CD4-positive, alpha-beta T cell treated with Interleukin-2 at 100 ng/mL for 4 hours (primary cell): ENCODE data around the gene BPIFB3.
"Not testable (repeated sequence)": the region's sequence is repeated elsewhere in the genome, so short reads cannot be mapped to it uniquely, and the experiment has no call there.

Experiments used
- DNase-seq: peaks from one replicate; pipeline ENCODE4 v3.0.0-alpha.2; 2020; ENCODE audit warnings: low spot score

The BPIFB3 gene

DNA sequence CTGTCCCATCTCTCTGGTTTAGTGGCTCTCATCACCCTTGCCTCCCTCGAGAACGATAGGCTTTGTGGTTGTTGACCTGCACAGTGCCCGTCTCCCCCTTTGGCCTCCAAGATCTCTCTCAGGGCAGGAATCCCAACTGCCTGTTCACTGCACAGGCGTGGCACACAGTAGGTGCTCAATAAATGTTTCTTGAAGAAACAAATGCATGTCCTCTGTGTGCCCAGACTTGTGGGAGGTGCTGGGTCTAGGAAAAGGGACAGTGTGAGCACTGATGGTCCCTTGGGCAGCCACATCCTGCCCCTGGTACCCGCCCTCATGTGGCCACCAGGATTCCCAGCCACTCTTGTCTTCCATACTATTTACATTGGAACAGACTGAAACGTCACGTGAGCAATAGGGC lies 24.8 kb upstream of the BPIFB3 start:
- DNase-seq = no peak

DNA sequence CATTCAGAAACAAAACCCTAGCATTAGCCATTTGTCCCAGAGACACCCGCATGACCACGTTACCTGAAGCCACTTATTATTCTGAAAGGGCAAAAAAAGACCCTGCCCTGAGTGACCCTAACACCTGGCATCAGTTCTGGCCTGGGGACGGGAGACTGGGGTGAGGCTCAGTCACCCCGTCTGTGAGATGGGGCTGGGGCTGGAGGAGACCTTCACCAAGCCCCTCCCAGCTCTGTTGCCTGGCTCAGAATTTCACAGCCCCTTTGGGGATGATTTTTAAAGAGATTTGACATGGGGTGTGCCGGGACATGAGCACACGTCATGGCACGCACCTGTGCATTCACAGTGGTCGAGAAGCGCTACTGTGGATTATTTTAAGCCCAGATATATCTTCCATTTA lies 23.6 kb upstream of the BPIFB3 start:
- DNase-seq = no peak

DNA sequence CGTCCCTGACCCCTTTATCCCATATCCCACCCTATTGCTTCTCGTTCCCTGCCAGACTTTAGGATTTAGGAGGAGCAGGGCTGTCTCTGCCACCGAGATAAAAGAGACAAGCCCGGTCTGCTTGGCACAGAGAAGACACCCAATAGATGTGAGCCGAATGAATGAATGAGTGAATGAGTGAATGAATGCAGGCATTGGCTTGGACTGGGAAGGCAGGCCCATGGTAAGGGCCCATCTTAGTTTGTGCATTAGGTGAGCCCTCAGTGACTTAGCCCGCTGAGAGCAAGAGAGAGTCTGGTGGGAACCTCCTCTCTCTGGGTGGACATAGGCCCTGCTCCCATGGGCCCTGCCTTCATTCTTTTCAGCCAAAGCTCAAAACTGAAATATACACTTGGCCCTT lies 23.1 kb upstream of the BPIFB3 start:
- no peak for DNase-seq

- no peak for DNase-seq
Measured at GRCh38 chr20:33031531-33031930, 22.2 kb upstream of the BPIFB3 start, which contains the start of gene BPIFB6. TSS of gene BPIFB6 (plus strand) at chr20:33031648. CDS start at chr20:33031648, 0 bp downstream.

GRCh38 chr20:33032555-33032954 lies 21.1 kb upstream of the BPIFB3 start:
- DNase-seq = no peak

DNA sequence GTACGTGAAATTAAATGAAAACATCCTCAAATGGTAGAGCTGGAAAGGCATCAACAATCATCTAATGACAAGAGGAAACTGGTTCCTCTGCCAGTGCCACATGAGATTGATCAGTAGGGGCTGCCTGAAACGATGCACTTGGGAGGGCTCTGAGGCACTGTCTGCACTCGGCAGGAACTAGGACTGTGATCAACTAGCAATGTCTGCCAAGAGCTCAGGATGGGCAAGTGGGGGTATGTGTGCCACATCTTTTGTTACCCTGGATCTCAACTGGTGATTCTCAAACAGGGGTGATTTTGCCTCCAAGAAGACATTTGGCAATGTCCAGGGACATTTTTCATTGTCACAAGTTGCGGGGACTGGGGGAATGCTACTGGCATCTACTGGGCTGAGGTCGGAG lies 20.3 kb upstream of the BPIFB3 start:
- no peak for DNase-seq

GRCh38 chr20:33034115-33034514 lies 19.6 kb upstream of the BPIFB3 start:
- DNase-seq = no peak

DNA sequence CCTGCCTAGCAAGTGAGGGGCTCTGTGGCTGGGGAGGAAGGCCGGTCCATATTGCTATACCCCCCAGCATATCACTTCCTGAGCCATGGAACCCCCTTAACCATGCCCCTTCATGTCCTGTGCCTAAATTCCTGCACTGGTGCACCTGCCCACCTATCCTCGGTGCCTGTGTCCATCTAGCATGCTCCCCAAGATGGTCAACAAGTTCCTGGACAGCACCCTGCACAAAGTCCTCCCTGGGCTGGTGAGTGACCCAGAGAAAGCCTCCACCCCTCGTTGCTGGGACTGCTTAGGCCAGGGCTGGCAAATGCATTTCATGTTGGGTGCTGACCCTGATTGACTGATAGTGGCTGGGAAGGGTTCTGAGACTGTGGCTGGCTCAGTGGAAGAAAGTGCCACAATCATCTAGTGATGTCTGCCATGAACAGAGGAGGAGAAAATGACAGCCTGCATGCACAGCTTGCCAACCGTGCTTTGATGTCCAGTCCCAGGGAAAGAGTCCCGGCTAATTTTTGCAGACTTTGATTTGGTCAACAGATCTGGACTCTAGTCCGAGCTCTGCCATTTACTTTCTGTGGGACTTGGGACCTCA lies 18.7 kb upstream of the BPIFB3 start:
- DNase-seq = no peak

DNA sequence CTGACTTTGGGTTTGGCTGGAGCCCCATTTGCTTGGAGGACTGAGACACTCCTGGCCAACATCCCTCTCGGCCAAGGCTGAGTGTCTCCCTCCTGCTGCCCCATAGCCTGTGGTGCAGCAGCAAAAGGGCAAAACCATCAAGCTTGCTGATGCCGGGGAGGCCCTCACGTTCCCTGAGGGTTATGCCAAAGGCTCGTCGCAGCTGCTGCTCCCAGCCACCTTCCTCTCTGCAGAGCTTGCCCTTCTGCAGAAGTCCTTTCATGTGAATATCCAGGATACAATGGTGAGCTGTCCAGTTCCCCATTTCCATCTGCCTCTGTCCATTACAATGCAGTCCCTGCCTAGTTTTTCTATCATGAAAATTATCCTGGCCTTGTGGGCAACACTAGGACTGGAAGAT lies 16.2 kb upstream of the BPIFB3 start:
- DNase-seq = no peak

GRCh38 chr20:33038243-33038642 lies 15.5 kb upstream of the BPIFB3 start:
- DNase-seq = no peak

- no peak for DNase-seq
Measured at GRCh38 chr20:33042430-33042829, 11.3 kb upstream of the BPIFB3 start.

- DNase-seq = no peak
Measured at GRCh38 chr20:33042983-33043730, 10.5 kb upstream of the BPIFB3 start.

GRCh38 chr20:33043731-33044181 lies 9.9 kb upstream of the BPIFB3 start:
- DNase-seq = no peak

DNA sequence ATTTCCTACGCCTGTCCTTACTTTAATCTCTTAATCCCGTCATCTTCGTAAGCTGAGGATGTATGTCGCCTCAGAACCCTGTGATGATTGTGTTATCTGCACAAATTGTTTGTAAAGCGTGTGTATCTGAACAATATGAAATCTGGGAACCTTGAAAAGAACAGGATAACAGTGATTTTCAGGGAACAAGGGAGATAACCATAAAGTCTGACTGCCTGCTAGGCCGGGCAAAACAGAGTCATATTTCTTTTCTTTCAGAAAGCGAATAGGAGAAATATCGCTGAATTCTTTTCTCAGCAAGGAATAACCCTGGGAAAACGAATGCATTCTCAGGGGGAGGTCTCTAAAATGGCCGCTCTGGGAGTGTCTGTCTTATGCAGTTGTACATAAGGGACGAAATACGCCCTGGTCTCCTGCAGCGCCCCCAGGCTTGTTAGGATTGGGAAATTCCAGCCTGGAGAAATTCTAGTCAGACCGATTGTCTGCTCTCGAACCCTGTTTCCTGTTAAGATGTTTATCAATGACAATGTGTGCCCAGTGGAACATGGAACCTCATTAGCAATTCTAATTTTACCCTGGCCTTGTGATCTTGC lies 8.5 kb upstream of the BPIFB3 start:
- DNase-seq = not testable (repeated sequence)

DNA sequence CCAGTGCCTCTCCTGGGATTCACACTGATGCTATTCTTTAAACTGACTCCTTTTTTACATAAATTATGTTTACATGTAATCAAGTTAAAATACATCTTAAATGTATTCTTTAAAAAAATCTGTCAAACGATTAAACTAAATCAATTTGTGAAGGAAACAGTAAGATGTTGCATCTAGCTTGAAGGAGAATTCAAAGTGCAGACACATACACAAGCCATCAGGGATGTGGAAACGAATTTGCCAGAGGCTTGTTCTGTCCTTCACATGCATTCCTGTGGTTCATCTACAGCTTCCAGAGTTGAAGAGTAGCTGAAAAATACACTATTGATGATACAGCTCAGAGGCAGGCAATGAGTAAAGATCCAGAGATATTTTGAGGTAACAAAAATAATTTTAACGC lies 7.3 kb upstream of the BPIFB3 start:
- no peak for DNase-seq

DNA sequence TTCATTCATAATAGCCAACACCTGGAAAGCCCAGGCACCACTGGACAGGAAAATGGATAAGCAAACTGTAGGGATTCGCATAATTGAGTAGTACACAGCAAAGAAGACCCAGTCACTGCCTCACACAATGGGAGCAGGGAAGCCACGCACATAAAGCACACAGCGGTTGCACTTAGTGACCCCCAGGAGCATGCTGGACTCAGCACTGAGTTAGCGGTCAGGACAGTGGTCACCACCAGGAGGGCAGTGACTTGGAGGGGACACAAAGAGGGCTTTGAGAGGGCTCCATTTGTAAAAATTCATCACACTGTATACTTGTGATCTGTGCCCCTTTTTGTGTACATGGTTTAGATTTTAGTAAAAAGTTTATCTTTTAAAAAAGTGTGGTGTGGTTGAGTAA lies 2.4 kb upstream of the BPIFB3 start:
- no peak for DNase-seq

- DNase-seq = no peak
Measured at GRCh38 chr20:33054381-33054780, 678 bp downstream of the BPIFB3 start.

DNA sequence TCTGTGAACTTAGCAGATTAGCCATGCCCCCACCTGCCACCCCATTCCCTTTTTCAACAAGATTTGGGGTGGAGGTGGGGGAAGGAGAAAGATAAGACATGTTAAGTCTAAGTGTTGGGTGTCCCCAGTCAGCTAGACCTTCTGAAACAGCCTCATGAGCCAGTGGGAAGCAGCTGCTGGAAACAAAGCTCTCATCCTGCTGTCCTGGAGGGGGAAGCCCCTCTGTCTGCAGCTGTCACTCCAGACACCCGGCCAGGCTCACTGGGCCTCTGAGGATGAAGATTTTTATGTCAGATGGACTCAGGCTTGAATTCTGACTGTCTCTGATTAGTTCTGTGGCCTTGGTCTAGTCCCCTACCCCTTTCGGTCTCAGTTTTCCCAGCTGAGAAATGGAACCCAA lies 1.1 kb downstream of the BPIFB3 start:
- DNase-seq = no peak

DNA sequence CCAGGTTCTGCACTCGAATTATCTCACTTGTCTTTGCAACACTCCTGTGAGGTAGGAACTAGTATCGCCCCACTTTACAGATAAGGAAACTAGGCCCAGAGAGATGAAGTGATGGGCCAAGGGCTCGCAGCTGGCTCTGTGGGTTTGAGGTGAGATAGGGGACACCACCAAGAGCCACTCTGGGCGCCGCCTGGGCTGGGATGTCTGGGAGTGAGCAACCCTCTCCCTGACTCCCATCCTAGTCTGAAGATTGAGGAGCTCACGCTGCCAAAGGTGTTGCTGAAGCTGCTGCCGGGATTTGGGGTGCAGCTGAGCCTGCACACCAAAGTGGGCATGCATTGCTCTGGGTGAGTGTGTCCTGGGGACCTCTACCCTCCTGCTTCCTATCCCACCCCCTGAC lies 5.4 kb downstream of the BPIFB3 start:
- no peak for DNase-seq

DNA sequence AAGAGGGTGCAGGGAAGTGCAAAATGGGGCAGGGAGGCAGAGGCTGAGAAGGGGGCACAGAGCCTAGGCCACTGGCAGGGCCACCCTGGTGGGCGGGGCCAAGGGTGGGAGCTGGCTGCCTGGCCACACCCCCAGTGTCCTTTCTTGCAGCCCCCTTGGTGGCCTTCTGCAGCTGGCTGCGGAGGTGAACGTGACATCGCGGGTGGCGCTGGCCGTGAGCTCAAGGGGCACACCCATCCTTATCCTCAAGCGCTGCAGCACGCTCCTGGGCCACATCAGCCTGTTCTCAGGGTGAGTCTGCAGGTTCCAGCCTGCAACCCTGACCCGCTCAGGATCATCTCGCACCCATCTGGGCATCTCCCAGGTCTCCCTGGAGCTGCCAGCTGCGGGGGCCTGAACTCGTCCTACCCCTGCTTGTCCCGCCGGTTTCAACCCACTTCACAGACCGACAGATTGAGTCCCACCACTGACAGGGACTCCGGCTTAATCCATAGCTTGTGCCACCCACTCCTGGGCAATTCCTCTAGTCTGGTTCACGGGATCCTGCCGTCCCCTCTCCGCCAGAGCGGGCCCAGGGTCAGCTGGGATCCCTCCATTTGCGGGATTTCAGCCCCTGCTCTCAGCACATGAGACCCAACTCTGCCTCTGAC lies 6.2 kb downstream of the BPIFB3 start:
- no peak for DNase-seq

GRCh38 chr20:33061658-33062028 lies 7.9 kb downstream of the BPIFB3 start:
- no peak for DNase-seq

GRCh38 chr20:33062105-33062824 lies 8.6 kb downstream of the BPIFB3 start:
- DNase-seq = no peak

GRCh38 chr20:33062825-33063149 lies 9.1 kb downstream of the BPIFB3 start:
- DNase-seq = no peak
